Mucosa of rectum (tissue), 2 donors: ENCODE results near the gene OCA2.

Experiments used
- H3K27ac ChIP-seq, 2 donors: one replicate each; pipeline ENCODE4 v1.7.0; 2013; ENCODE audit warnings: inconsistent platforms in 2 of 2, low read depth in 2 of 2, low read length in 2 of 2
- H3K27me3 ChIP-seq, 2 donors: one replicate each; pipeline ENCODE4 v1.7.0; 2013; ENCODE audit warnings: low read length in 2 of 2; ENCODE audit not compliant: control insufficient read depth in 2 of 2, insufficient read depth in 2 of 2
- H3K36me3 ChIP-seq, 2 donors: one replicate each; pipeline ENCODE4 v1.7.0; 2013; ENCODE audit warnings: low read length in 2 of 2; ENCODE audit not compliant: control insufficient read depth in 2 of 2, insufficient read depth in 2 of 2
- H3K4me1 ChIP-seq, 2 donors: one replicate each; pipeline ENCODE4 v1.7.0; 2013; ENCODE audit warnings: low read length in 2 of 2, mild to moderate bottlenecking in 1 of 2; ENCODE audit not compliant: control insufficient read depth in 2 of 2, insufficient read depth in 2 of 2
- H3K4me3 ChIP-seq, 2 donors: one replicate each; pipeline ENCODE4 v1.7.0; 2013; ENCODE audit warnings: low read length in 2 of 2
- H3K9ac ChIP-seq, 2 donors: one replicate each; pipeline ENCODE4 v1.7.0; 2013; ENCODE audit warnings: low read length in 2 of 2, low read depth in 1 of 2, mild to moderate bottlenecking in 1 of 2
- H3K9me3 ChIP-seq, 2 donors: one replicate each; pipeline ENCODE4 v1.7.0; 2013; ENCODE audit warnings: low read length in 2 of 2; ENCODE audit not compliant: control insufficient read depth in 2 of 2
- donor health status: healthy.
- donor health status: Normal muscosa, but diverticular disease.

OCA2 gene

DNA sequence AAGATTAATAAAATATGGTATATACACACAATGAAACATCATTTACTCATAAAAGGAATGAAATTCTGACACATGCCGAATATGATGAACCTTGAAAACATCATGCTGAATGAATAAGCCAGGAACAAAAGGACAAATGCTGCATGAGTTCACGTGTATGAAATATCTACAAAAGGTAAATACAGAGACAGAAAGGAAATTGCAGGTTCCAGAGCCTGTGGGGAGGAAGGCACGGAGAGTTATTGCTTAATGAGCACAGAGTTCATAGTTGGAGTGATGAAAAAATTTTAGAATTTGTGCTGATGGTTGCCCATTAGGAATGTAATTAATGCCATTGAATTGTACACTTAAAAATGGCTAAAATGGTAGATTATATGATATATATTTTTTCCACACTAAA, 49.5 kb downstream of the OCA2 start:
- Histone ChIP-seq H3K9me3 (no peaks in the 10 kb centered on the region), H3K27ac (no peak overlapping the region), H3K4me3 (no peak overlapping the region), H3K27me3 (no peaks in the 10 kb centered on the region), H3K36me3 (no peaks in the 10 kb centered on the region), H3K9ac (no peak overlapping the region), H3K4me1 (no peaks in the 10 kb centered on the region)

DNA sequence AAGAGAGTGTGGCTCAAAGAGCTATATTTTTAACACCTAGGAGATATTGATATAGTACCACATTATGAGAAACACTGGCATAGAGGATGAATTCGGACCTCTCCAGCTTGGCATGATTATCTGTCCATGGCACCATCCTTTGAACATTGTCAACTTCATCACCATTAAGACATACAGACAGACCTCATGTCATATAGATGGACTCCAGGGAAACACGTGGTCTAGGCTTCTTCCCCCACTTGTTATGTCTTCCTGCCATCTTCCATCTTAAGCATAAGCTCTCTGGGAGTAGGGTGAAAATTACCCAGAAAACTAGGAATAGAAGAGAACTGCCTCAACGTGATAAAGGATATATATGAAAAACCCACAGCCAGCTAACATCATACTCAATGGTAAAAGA, 51.8 kb downstream of the OCA2 start:
- H3K9me3 ChIP-seq = no peaks in the 10 kb centered on the region
- H3K9ac ChIP-seq = no peak overlapping the region
- no peaks in the 10 kb centered on the region for H3K36me3 ChIP-seq
- no peaks in the 10 kb centered on the region for H3K27me3 ChIP-seq
- no peak overlapping the region for H3K4me3 ChIP-seq
- no peak overlapping the region for H3K27ac ChIP-seq
- H3K4me1 ChIP-seq = no peaks in the 10 kb centered on the region

DNA sequence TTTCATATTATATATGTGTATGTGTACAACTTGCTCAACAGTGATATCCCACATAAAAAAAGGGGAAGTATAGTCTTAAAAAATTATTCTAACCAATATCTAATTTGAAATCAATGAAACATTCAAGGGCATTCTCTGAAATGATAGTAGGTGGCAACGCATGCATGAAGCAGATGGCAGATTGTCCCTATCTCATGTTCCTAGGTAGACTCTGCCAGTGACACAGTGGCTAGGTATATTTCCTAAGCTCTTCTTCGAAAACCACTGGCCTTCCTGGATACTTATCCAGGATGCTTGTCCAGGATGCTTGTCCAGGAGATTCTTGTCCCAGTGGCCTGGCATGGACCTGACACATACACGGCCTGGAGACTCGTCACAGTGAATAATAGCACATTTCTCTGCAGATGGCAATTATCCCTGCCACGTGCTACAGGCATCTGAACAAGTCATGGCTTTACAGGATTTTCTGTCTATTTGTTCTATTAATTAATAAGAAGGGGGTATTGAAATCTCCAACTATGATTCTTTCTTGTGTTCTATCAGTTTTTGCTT, 54.9 kb downstream of the OCA2 start:
- H3K27ac ChIP-seq = no peak overlapping the region
- H3K36me3 ChIP-seq = no peaks in the 10 kb centered on the region
- no peak overlapping the region for H3K4me3 ChIP-seq
- no peaks in the 10 kb centered on the region for H3K9me3 ChIP-seq
- H3K4me1 ChIP-seq = no peaks in the 10 kb centered on the region
- H3K9ac ChIP-seq = no peak overlapping the region
- no peaks in the 10 kb centered on the region for H3K27me3 ChIP-seq

DNA sequence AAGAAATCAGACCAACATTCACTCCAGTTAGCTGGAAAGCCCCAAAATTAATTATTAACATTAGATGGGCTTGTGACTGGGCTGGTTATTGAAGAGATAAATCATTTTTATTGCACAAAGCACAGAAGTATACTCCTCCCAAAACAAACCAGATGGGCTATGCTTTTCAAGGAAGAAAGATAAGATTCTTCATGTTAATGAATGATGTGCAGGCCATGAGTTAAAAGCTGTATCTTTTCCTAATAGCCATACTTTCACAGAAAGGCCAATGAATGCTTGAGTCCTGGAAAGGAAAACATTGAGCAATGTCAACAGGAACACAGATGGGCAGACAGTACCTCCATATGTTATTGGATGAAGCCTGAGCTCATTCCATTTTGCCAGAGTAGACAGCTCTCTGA, 55.4 kb downstream of the OCA2 start:
- H3K27me3 ChIP-seq = no peaks in the 10 kb centered on the region
- H3K36me3 ChIP-seq = no peaks in the 10 kb centered on the region
- H3K27ac ChIP-seq = no peak overlapping the region
- H3K9me3 ChIP-seq = no peaks in the 10 kb centered on the region
- no peak overlapping the region for H3K4me3 ChIP-seq
- H3K9ac ChIP-seq = no peak overlapping the region
- no peaks in the 10 kb centered on the region for H3K4me1 ChIP-seq

DNA sequence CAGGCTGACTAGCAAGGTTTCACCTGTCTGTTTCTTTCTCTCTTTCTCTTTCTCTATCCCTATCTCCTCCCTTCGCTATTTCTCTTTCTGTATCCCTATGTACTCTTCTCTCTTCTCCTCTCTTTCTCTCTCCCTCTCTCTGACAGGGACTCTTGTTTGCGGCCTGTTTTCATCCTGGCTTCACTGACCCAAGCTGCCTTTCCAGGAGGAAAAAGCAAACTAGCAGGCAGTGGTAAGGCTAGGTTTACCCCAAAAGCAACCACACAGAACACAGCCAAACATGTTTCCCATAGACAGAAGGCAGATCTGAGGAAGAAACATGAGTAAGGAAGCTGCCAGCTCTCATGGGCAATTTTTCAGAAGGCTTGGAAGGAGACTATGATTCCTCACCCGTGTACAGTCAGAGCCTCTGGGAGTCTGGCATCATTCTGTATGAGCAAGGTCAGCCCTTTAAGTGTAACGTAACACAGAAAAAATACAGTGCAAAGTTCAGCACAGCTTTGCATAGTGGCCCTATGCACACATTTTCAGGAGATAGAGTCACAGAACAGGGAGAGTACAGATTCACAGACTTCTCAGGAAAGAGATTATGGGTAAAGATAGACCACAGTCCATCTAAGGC, 61.0 kb downstream of the OCA2 start:
- Histone ChIP-seq H3K9me3 (no peaks in the 10 kb centered on the region), H3K9ac (no peak overlapping the region), H3K4me1 (no peaks in the 10 kb centered on the region)

DNA sequence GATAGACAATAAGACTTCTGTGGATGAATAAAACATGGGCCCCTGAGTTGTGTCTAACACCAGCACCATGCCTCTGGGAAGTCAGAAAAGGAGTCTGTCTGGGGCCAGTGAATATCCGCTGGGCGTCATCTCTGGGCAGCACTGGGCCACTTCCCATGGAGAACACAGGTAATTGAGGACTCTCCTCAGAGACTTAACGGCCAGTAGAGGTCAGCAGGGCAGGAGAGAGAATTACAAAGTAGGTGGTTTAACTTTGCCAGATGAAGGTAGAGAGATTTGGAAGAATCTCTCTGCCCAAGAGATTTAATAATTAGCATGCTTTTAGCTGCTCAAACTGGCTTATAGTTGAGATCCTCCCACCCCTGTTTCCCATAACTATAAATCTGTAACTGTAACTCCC, 65.7 kb downstream of the OCA2 start:
- Histone ChIP-seq H3K27ac (no peak overlapping the region), H3K27me3 (no peaks in the 10 kb centered on the region), H3K36me3 (no peaks in the 10 kb centered on the region), H3K9ac (no peak overlapping the region), H3K9me3 (no peaks in the 10 kb centered on the region), H3K4me3 (no peak overlapping the region), H3K4me1 (no peaks in the 10 kb centered on the region)

More for the DNA sequence above, 61.0 kb downstream of the OCA2 start:
- H3K36me3 ChIP-seq = no peaks in the 10 kb centered on the region
- H3K4me3 ChIP-seq = no peak overlapping the region
- H3K27ac ChIP-seq = no peak overlapping the region
- no peaks in the 10 kb centered on the region for H3K27me3 ChIP-seq

DNA sequence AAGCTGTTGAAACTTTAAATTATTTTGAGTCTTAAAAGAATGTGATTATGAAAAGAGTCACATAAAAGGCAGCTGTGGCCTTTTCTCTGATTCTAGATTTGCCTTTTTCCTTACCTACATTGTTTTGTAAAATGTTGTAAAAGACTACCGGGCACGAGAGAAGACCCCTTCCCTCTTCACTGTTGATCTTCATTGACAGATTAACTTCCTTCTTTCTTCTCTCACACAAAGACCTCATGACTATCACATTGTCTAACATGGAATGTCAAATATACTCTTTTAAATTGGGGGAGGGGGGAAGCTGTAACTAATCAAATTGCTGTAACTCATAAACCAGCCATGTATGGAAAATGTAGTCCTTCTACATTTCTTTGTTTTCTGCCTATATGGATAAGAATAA, 68.3 kb downstream of the OCA2 start:
- Histone ChIP-seq H3K27ac (no peak overlapping the region), H3K36me3 (no peaks in the 10 kb centered on the region), H3K4me1 (no peaks in the 10 kb centered on the region), H3K4me3 (no peak overlapping the region), H3K9ac (no peak overlapping the region), H3K9me3 (no peaks in the 10 kb centered on the region), H3K27me3 (no peaks in the 10 kb centered on the region)

DNA sequence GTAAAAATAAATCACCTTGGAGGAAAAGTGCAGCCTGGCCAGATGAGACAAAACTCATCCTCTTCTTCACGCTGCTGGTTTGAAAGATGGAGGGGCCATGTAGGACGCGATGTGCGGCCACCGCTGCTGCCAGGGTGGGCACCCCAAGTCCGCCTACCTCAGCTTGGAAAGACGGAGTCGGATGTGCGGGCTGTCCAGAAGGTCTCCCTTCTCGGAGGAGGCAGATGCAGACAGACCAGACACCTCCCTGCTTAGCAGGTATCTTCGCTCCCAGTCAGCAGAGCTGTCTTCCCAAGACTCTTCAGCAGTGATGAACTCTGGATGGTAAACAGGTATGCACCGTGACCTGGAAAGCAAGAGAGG, 71.4 kb downstream of the OCA2 start:
- Histone ChIP-seq H3K9ac (no peak overlapping the region), H3K4me1 (no peaks in the 10 kb centered on the region), H3K36me3 (no peaks in the 10 kb centered on the region)

DNA sequence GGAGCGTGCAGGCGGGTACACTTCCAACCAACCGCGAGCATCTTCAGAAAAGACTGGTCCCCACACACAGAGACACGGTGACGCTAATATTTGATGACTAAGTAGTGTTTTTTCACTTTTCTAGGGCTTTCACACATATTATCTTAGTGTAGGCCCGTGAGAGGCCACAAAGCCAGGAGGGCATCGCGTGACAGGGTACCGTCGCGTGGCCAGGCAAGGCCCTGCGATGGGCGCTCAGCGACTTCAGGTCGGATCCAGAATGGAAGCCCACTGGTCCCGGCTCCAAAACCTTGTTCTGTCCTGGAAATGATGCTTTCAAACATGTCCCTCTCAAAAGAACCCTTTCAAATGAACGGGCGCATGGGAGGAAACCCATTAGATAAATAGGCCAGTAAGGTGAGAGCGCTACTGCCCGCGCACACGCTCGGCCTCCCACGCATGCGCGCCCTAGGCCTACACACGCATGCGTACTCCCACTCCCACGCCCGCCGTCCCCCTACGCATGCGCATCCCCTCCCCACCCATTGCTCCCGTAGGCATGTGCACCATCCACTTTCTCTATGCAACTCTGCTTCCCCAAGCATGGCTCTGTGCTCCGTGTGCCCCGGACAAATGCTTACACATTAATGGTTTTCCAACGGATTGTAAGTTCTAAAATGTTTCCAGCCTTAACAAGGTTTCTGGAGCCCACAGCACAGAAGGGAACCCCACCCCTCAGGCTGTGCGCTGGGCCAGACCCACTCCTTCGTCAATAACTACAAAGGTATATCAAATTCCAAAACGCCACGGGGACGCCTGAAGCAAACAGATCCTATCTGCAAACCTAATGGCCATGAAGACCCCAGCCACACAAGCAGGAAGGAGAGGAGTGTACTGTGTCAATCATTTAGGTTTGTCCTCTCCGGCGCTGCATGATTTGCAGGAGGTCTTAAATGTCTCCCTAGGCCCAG, 72.1 kb downstream of the OCA2 start:
- H3K27me3 ChIP-seq = no peaks in the 10 kb centered on the region
- no peaks in the 10 kb centered on the region for H3K36me3 ChIP-seq
- H3K27ac ChIP-seq = no peak overlapping the region

More for the DNA sequence above, 71.4 kb downstream of the OCA2 start:
- no peak overlapping the region for H3K4me3 ChIP-seq
- no peaks in the 10 kb centered on the region for H3K27me3 ChIP-seq
- H3K9me3 ChIP-seq = no peaks in the 10 kb centered on the region
- H3K27ac ChIP-seq = no peak overlapping the region

DNA sequence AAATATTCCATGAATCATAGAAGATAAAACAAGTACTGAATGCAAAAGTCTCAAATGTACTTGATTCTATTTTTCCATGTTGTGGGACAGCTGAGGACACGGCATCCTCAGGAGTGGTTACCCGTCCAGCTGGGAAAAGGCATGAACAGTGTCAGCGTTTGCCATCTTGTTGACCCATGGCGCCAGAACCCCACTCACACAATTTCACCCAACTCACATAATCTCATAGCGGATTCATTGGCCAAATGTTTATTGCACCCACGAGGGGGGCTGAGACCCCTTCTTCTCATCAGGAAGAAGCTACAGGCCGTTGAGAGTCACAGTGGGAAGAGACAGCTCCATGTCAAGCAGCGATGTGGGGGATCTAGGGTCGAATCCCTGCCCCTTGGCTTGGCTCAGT, 72.9 kb downstream of the OCA2 start:
- H3K9me3 ChIP-seq = no peaks in the 10 kb centered on the region
- no peaks in the 10 kb centered on the region for H3K4me1 ChIP-seq
- no peaks in the 10 kb centered on the region for H3K36me3 ChIP-seq
- H3K4me3 ChIP-seq = no peak overlapping the region
- H3K27me3 ChIP-seq = no peaks in the 10 kb centered on the region
- no peak overlapping the region for H3K27ac ChIP-seq
- H3K9ac ChIP-seq = no peak overlapping the region

More for the DNA sequence above, 72.1 kb downstream of the OCA2 start:
- H3K4me1 ChIP-seq = no peaks in the 10 kb centered on the region
- no peak overlapping the region for H3K9ac ChIP-seq
- H3K4me3 ChIP-seq = no peak overlapping the region
- H3K9me3 ChIP-seq = no peaks in the 10 kb centered on the region
